Activated CD8-positive, alpha-beta memory T cell treated with anti-CD3 and anti-CD28 coated beads, Interleukin-2, amount 50 U/mL, for 24 hours (primary cell): ENCODE data around the gene OSBPL5.

ENCODE experiments used
- DNase-seq: peaks from one replicate; pipeline ENCODE4 v3.0.0-alpha.2; 2020; ENCODE audit errors: extremely low read depth

OSBPL5 gene

GRCh38 chr11:3052567-3052966 is 112.5 kb downstream of the OSBPL5 start:
- no peak for DNase-seq

- no peak for DNase-seq
These were observed 113.0 kb downstream of the OSBPL5 start for GRCh38 chr11:3052109-3052479.

GRCh38 chr11:3051196-3052108 is 113.7 kb downstream of the OSBPL5 start:
- no peak for DNase-seq

DNA sequence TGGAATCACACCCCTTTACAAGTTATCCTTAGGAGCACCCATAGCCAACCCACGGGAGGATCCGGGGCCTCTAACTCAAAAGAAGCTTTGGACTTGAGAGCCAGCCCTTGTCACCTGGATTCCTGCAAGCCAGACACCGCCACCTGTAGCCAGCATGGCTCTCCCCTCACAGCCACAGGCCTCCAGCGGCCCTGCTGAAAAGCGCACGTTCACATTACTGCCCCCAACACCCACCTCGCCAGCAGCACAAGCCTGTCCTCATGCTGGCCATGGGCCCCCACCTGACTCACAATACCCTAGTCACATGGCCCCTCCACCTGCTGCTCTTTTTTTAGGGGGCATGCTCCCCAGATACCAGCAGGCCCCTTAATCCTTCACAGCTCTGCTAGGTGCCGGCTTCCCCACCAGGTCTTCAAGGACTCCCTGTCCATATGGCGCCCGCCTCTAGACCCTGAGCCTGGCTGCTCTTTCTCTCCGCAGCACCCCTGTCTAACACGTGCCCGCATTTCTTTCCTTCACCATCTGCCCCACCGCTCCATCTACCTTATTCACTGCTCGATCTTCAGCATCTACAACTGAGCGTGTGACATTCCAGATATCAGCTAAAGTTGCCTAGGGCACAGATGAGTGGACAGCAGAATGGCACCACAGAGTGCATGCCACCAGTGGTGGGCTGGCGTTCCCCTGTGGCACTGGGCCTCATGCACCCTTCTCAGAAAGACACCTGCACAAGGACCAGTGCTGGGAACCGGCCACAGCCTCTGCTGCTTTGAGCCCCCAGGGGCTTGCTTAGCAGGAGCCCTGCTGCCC is 114.5 kb downstream of the OSBPL5 start:
- DNase-seq = no peak

DNA sequence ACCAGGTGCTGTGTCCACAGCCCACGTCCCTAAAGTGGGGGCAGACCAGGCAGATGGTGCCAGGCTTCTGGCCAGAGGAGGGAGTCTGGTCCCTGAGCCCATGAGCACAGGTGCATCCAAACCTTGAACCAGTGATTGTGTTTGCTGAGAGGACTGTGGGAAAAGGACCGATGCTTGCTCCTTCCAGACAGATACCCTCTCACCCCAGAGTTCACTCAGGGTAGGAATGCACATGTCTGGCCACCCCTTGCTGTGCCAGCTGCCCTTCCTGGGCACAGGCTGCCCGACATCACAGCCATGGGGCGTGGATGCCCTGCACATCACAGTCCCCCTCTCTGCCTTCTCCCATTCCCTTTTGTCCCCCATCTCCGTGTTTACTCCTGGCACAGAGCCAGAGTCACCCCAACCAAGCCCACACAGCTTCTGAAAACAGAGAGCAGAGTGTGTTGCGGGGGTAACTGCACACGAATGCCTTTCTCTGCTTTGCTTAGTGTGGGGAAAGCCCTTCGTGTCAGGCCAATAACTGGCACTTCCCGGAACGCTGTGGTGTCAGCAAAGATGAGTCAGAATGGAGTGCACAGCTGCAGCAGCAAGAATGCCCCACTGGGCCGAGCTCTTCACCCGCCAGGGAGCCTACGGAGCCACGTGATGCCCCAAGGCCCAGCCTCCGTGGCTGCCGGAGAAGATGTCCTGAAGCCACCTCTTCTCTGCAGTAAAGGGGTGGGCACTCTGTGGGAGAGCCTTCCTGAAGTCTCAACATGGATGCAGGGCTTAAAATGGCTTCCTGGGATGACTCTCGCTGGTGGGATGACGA is 115.5 kb downstream of the OSBPL5 start:
- peak; percentile 34 for DNase-seq

DNA sequence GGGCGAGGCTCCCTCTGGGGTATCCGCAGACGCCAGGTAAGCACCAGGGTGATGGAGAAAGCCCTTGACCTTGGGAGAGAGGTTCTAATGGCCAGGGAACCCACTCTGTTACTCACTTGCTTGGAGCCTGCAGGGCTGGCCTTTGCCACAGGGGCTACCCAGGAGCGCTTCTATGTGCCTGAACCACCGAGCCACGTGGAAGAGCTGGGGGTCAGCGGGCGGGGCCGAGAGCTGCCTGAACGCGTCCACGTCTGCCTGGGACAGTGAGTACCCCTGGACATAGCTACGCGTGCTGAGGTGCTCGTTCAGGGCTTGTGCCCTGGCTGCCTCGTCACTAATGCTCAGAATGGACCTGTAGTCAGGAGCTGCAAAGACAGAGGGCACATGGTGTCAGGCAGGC is 117.5 kb downstream of the OSBPL5 start:
- no peak for DNase-seq

GRCh38 chr11:3046641-3047040 is 118.5 kb downstream of the OSBPL5 start:
- DNase-seq = no peak

DNA sequence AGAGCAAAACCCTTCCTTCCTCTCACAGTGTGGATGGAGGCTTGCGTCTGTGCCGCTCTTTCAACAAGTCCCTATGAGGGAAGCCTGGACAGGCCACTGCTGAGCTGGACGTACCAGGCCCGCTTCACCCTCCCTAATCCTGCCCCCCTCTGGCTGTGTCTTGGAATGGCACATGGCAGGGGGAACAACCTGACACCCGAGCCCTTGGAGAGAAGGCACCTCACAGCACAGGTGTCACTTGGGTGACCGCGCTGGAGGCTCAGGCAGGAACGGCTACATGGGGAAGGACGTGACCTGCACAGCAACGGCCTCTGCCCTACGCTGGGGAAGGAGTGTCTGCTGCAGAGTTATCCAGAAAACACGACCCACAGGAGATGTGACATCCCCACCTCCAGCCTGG is 118.9 kb downstream of the OSBPL5 start:
- DNase-seq = no peak

- no peak for DNase-seq
These were observed 120.2 kb downstream of the OSBPL5 start for GRCh38 chr11:3044915-3045314.

GRCh38 chr11:3044004-3044403 is 121.1 kb downstream of the OSBPL5 start:
- no peak for DNase-seq

DNA sequence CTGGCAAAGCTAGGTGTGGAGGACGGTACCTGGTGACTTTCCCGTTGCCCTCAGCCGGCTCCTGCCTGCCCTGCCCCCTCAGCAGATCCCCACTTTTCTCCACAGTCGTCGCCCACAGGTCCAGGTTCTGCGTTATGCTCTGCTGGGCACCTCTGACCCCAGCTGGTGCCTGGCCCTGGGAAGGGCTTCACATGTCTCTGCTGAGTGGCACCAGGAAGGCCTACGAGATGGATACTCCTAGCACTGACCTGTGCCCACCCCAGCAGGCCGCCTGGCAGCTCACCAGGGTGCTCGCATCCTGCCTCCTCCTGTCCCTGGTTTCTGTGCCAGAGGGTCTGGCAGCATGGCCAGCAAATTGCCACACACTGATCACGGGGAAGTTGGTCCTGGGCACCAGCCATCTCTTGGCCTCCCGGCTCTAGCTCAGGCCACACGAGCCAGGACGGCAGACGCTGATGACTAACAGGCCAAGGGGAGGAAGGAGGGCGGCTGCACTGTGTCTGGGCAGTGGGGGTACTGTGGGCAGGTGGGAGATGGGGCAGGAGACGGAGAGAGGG is 121.7 kb downstream of the OSBPL5 start:
- no peak for DNase-seq

DNA sequence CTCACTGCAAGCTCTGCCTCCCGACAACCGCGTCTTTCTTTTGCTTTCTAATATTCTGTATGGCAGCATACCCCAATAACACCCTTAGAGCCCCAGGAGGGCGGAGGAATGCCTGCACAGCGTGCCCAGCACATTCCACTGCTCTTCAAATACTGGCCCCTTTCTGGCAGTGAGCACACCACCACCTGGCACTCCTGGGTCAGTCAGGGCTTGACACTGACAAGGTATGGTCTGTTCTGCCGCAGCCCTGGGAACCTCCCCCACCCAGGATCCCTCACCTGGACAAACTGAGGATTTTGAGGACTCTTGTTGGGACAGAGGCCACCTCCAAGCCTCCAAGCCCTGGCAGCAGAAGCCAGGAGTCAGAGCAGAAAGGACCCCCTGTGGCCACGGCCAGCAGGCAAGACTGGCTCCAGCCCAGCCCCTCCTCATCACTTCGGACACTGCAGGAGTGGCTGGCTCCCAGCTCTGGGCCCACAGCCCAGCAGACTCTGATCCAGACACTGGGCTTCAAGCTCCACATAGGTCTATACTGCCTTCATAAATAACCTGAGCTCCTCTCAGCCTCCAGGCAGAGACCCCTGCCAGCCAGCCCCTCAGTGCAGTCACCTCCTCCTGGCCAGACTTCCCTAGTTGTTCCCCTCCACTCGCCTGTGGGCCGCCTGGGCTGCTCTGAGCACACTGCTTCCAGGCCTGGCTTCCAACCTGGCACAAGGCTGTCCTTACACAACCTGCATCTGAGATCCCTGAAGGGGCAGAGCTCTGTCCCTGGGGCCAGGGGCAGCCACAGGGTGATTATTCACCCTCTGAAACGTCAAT is 122.4 kb downstream of the OSBPL5 start:
- DNase-seq = no peak

DNA sequence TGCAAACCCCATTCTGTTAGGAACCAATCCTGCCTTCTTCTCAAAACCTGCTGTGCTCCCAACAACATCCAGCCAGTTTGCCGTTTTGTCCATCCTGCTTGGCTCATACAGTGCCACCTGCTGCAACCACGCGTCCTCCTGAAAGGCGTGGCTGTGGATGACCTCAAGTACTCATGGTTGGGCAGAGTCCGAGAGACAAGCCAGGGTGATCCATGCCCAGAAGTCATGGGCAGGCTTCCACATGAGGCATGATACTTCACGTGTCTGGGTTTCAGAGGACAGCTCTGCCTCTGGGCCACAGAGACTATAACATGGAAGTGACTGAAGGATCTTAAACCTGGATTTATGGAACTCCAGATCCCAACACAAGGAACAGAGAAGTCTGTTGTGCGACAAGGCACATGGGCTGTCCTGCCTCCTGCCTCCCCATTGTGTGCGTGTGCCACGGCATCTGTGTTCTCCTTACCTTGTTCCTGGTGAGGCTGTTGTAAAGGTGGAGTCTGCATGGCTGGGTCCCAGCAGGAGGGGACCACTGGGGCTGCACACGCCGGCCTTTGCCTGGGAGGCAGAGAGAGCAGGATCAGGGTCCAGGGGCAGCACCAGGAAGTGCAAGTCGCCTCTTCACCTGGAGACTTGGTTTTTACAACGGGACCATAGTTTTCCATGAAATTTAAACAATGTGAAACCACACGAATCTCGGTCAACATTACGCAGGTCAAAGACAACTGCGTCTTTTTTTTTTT is 123.2 kb downstream of the OSBPL5 start:
- DNase-seq = no peak

DNA sequence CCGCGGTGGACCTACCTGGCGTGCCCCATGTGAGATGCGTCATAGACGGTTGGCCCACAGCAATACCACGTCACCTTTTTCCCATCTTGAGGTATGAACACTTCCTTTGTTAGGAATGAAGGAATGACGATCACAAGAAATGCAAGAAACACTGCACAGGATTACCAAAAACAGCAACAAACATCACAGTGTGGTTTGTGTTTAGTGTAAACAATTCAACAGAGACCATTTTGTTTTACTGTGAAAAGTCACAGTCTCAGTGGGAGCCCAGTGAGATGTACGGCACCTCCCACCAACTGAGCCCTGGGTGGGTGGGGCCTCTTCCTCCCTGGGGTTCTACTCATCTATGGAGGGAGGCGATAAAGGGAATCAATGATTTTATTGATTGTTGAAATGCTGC is 124.2 kb downstream of the OSBPL5 start:
- DNase-seq = no peak

DNA sequence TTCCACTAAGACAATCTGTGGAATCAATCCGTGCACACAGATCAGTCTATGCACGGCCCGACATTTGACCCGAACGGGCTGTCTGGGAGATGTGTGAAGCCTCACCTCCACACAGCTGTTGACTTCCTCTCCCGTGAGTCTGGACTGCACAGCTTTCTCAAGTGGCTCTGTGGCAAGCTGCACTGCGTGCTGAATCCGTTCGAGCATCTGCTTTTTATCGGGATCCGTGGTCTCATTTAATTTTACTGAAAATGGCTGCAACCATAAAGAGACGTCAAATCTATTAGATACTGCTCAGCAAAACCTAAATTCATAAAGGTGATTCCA is 127.2 kb downstream of the OSBPL5 start:
- no peak for DNase-seq
